GM12878 (cell line): ENCODE data around the gene EML3. TPM values are rescaled to one million over a fixed set of nuclear protein-coding genes. Genes with fewer than 3 reads are reported as not detected.

ENCODE experiments used
- ATAC-seq: fragments of 200-7000 bp; cut with Tn5 transposase; 3 replicates; pipeline ENCODE4 v1.9.1; 2020; ENCODE audit warnings: mild to moderate bottlenecking, moderate library complexity
- BruUV-seq: library from RNA; stranded (reverse); fragments of 400-500 nt; replicated peaks from 2 replicates; lab custom pipeline; 2021; lab: Mats Ljungman, UMichigan
- CTCF ChIA-PET: fragments of 300-600 bp; sonication (Branson Sonifier 250); formaldehyde crosslinking; extraction: SDS; loops from one replicate; lab custom pipeline; 2021; ENCODE audit warnings: inconsistent platforms; lab: Yijun Ruan, JAX
- POLR2A ChIA-PET: fragments of 350-600 bp; formaldehyde crosslinking; extraction: SDS; loops from one replicate; lab custom pipeline; 2021; ENCODE audit warnings: inconsistent platforms; lab: Charles Lee
- RAD21 ChIA-PET: fragments of 300-600 bp; sonication (Branson Sonifier 250); formaldehyde crosslinking; loops from one replicate; lab custom pipeline; 2023; ENCODE audit warnings: antibody characterized with exemption; ENCODE audit not compliant: unreplicated experiment; lab: Charles Lee
- SMC1A ChIA-PET: fragments of 300-600 bp; sonication (Branson Sonifier 250); formaldehyde crosslinking; loops from one replicate; lab custom pipeline; 2023; ENCODE audit not compliant: unreplicated experiment, uncharacterized antibody; lab: Charles Lee
- DNase-seq: peaks from one replicate; pipeline ENCODE4 v3.0.0-alpha.2; 2011; ENCODE audit warnings: low read depth, low spot score
- FAIRE-seq: peaks from 3 replicates; lab custom pipeline; 2011; peaks lifted over from hg19 to GRCh38; lab: Jason Lieb, UNC
- H2AFZ ChIP-seq: 2 replicates; pipeline ENCODE4 v1.6.0; 2011; ENCODE audit warnings: low read depth, low read length, control low read depth; ENCODE audit not compliant: control insufficient read depth
- H3K27ac ChIP-seq: 2 replicates; pipeline ENCODE4 v1.5.1; 2011; ENCODE audit warnings: control low read depth; ENCODE audit not compliant: control insufficient read depth, insufficient read depth
- H3K27me3 ChIP-seq, 2 experiments: replicated peaks in 1 of 2; 2 replicates each; pipeline versions ENCODE4 v1.6.0 to v1.6.1; 2011; ENCODE audit warnings: low read length in 1 of 2; ENCODE audit not compliant: control insufficient read depth in 2 of 2, insufficient read depth in 2 of 2
- H3K36me3 ChIP-seq, 2 experiments: 2 replicates each; pipeline ENCODE4 v1.5.1; 2011; ENCODE audit warnings: low read length in 1 of 2; ENCODE audit not compliant: control insufficient read depth in 2 of 2, insufficient read depth in 2 of 2
- H3K4me1 ChIP-seq: 2 replicates; pipeline ENCODE4 v1.6.1; 2011; ENCODE audit warnings: mild to moderate bottlenecking, low read length, moderate library complexity, mixed read lengths; ENCODE audit not compliant: control insufficient read depth, insufficient read depth
- H3K4me2 ChIP-seq: 2 replicates; pipeline ENCODE4 v1.6.0; 2011; ENCODE audit warnings: control low read depth; ENCODE audit not compliant: control insufficient read depth, insufficient read depth
- H3K4me3 ChIP-seq: fragments of 200-600 bp; sonication (generic); 2 replicates; pipeline ENCODE4 v1.5.1; 2016
- H3K79me2 ChIP-seq: 2 replicates; pipeline ENCODE4 v1.6.0; 2011; ENCODE audit warnings: low read length; ENCODE audit not compliant: control insufficient read depth, insufficient read depth
- H3K9ac ChIP-seq: 2 replicates; pipeline ENCODE4 v1.8.0; 2011; ENCODE audit warnings: low read length, control low read depth, mixed read lengths; ENCODE audit not compliant: control insufficient read depth, insufficient read depth
- H3K9me3 ChIP-seq: replicated peaks from 3 replicates; pipeline ENCODE4 v1.5.1; 2011; ENCODE audit warnings: mild to moderate bottlenecking, low read length; ENCODE audit not compliant: control insufficient read depth, insufficient read depth
- H4K20me1 ChIP-seq: 2 replicates; pipeline ENCODE4 v1.6.0; 2011; ENCODE audit not compliant: control insufficient read depth, insufficient read depth
- CEBPZ ChIP-seq: fragments of 150-350 bp; IDR thresholded peaks from 2 replicates; pipeline ENCODE4 v1.6.1; 2016; ENCODE audit warnings: low read depth, low read length
- CUX1 ChIP-seq: IDR thresholded peaks from 2 replicates; pipeline ENCODE4 v1.6.1; 2012; ENCODE audit warnings: improper control_type of control experiment, low read depth, low read length; ENCODE audit not compliant: insufficient replicate concordance
- DPF2 ChIP-seq: fragments of 450-650 bp; IDR thresholded peaks from 2 replicates; pipeline ENCODE4 v1.6.1; 2017; ENCODE audit warnings: mild to moderate bottlenecking
- ETV6 ChIP-seq, 2 experiments: fragments of 450-650 bp in 1 of 2; IDR thresholded peaks in 1 of 2; conservative IDR thresholded peaks in 1 of 2; 2 replicates each; pipeline ENCODE4 v1.6.1; 2014; ENCODE audit warnings: antibody characterized with exemption in 1 of 2, borderline replicate concordance in 1 of 2, low read depth in 1 of 2, mild to moderate bottlenecking in 1 of 2, moderate library complexity in 1 of 2
- FOXK2 ChIP-seq: fragments of 450-650 bp; IDR thresholded peaks from 2 replicates; pipeline ENCODE4 v1.6.1; 2017; ENCODE audit warnings: mild to moderate bottlenecking, moderate library complexity
- HDAC2 ChIP-seq: fragments of 200-600 bp; sonication (generic); IDR thresholded peaks from 2 replicates; pipeline ENCODE4 v1.6.1; 2017
- MAX ChIP-seq: IDR thresholded peaks from 2 replicates; pipeline ENCODE4 v1.6.1; 2012; ENCODE audit warnings: low read depth, low read length, improper control_type of control experiment
- NBN ChIP-seq: fragments of 450-650 bp; IDR thresholded peaks from 2 replicates; pipeline ENCODE4 v1.6.1; 2016
- NR2C1 ChIP-seq: fragments of 450-650 bp; IDR thresholded peaks from 2 replicates; pipeline ENCODE4 v1.6.1; 2017; ENCODE audit warnings: antibody characterized with exemption, mild to moderate bottlenecking, moderate library complexity
- PRDM15 ChIP-seq: fragments of 450-650 bp; formaldehyde crosslinking; IDR thresholded peaks from 2 replicates; pipeline ENCODE4 v1.4.0; 2020; ENCODE audit warnings: mild to moderate bottlenecking, moderate library complexity
- RUNX3 ChIP-seq: IDR thresholded peaks from 2 replicates; pipeline ENCODE4 v1.6.1; 2012; ENCODE audit warnings: low read length, inconsistent platforms
- ZBED1 ChIP-seq: IDR thresholded peaks from 2 replicates; pipeline ENCODE4 v1.6.1; 2016; ENCODE audit warnings: borderline replicate concordance
- WGBS: methylation state at CpG from one replicate; pipeline ENCODE4 v1.1.6; 2016; ENCODE audit warnings: low lambda C conversion rate; ENCODE audit not compliant: insufficient replicate concordance, insufficient coverage; ENCODE audit errors: missing lambda C conversion rate; 5-methylcytosine and 5-hydroxymethylcytosine counted together
- in situ Hi-C: fragments of 300-500 bp; cut with MboI; formaldehyde crosslinking; loops from 9 replicates; pipeline ENCODE4 v1.14.3; 2018; ENCODE audit warnings: mixed read lengths
- intact Hi-C: fragments of 100-400 bp; cut with micrococcal nuclease; formaldehyde crosslinking; loops from one replicate; pipeline ENCODE4 v1.14.2; 2022; ENCODE audit not compliant: unreplicated experiment
- polyA plus RNA-seq, 11 experiments: library from polyadenylated mRNA; depleted of rRNA in 4 of 11; unstranded in 6 of 11; stranded (reverse) in 5 of 11; fragments of >200 nt; fragmentation: Nextera tagmentation in 4 of 11; fragmentation: Illumina TruSeq in 1 of 11; extraction: Ambion mirVana in 4 of 11; extraction: Trizol in 1 of 11; gene quantifications; 1 replicate in 1 of 11; 2 replicates in 10 of 11; pipeline versions ENCODE4 v1.2.1 to v1.2.3, GENCODE V29; 2011 to 2016; ENCODE audit warnings: inconsistent platforms in 2 of 11, missing spikeins in 2 of 11, low read depth in 1 of 11
- total RNA-seq, 4 experiments: library from RNA; depleted of rRNA in 3 of 4; stranded (reverse); fragments of >200 nt in 3 of 4; fragmentation: Illumina TruSeq in 1 of 4; extraction: Trizol in 1 of 4; gene quantifications; 2 replicates each; pipeline versions ENCODE4 v1.2.1 to v1.2.3, GENCODE V29; 2013 to 2021

The EML3 gene
- total and polyA plus RNA-seq, 10 of the 15 experiments (the other 5 are each of a cell fraction or from before 2014, with no cell fraction given) = 0.58 to 82.5 (median 24.8) TPM

- in situ Hi-C loops (no loop called here), intact Hi-C loops (no loop called here)
- no TSS peak for BruUV-seq
- Histone ChIP-seq H3K27ac (no peak overlapping the region), H3K9ac (no peak overlapping the region), H4K20me1 (no peaks in the 10 kb centered on the region), H3K36me3 (peaks cover 16 to 19% of the 10 kb centered on the region in 2 experiments; a peak in 3 of 4 replicates), H3K4me2 (no peak overlapping the region), H2AFZ (no peak overlapping the region), H3K9me3 (no peaks in the 10 kb centered on the region), H3K4me3 (no peak overlapping the region), H3K4me1 (peaks cover 5% of the 10 kb centered on the region; the same call in 1 of the 2 replicates), H3K79me2 (peaks cover 9% of the 10 kb centered on the region), H3K27me3 (no peaks in the 10 kb centered on the region)
- ChIA-PET SMC1A (no interaction called here), CTCF (interaction anchor here (0.7 to 1.2 kb wide), 2 partner anchors 37 to 277 kb away, joined by 3 read pairs; no protein-coding TSS in a partner anchor), RAD21 (no interaction called here), POLR2A (interaction anchor here (0.6 to 0.7 kb wide), 3 partner anchors 222 to 1079 kb away, joined by 4 to 8 read pairs (median 4); no protein-coding TSS in a partner anchor)
- FAIRE-seq (no peak), DNase-seq (no peak), ATAC-seq (no peak)
- WGBS = 97% methylated on average over 2 of the region's 2 CpGs
- TF ChIP-seq ZBED1 (no peak), DPF2 (no peak), ETV6 (conservative IDR thresholded peaks at IDR 0.05 in 1 of 2, IDR thresholded peaks at IDR 0.05 in 1 of 2; ENCODE audit: borderline replicate concordance in 1 of 2, low read depth in 1 of 2) (no peak), RUNX3 (no peak), MAX (no peak), NBN (no peak), HDAC2 (no peak), FOXK2 (no peak), PRDM15 (no peak), CUX1 (no peak), CEBPZ (no peak), NR2C1 (no peak)
Observed at GRCh38 chr11:62579252-62579651, 33.3 kb downstream of the EML3 start.
